IPS-18c (cell line): ENCODE data around the gene KRTAP12-2.
"Not testable (repeated sequence)": the region's sequence is repeated elsewhere in the genome, so short reads cannot be mapped to it uniquely, and the experiment has no call there.

Experiments
- H3K4me3 ChIP-seq: 2 replicates; pipeline ENCODE4 v1.7.0; 2013; ENCODE audit warnings: low read depth, mild to moderate bottlenecking, low read length, moderate library complexity; ENCODE audit not compliant: insufficient read depth
- H3K9me3 ChIP-seq: one replicate; pipeline ENCODE4 v1.6.1; 2013; ENCODE audit warnings: mild to moderate bottlenecking, low read length, moderate library complexity; ENCODE audit not compliant: control insufficient read depth, insufficient read depth

KRTAP12-2 gene

DNA sequence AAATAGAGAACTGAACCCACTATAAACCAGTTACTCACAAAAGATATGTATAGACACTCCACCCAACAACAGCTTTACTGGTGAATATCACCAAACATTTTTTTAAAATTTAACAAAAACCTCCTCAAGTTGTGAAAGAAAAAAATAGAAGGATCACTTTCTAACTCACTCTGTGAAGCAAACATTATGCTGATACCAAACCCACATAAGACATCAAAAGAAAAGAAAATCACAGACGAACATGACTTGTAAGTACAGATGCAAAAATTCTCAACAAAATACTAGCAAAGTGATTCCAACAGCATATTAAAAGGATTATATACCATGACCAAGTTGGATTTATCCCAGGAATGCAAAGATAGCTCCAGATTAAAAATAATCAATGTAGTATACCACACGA is 25.0 kb upstream of the KRTAP12-2 start:
- Histone ChIP-seq H3K4me3 (no peak overlapping the region), H3K9me3 (no peaks in the 10 kb centered on the region)

DNA sequence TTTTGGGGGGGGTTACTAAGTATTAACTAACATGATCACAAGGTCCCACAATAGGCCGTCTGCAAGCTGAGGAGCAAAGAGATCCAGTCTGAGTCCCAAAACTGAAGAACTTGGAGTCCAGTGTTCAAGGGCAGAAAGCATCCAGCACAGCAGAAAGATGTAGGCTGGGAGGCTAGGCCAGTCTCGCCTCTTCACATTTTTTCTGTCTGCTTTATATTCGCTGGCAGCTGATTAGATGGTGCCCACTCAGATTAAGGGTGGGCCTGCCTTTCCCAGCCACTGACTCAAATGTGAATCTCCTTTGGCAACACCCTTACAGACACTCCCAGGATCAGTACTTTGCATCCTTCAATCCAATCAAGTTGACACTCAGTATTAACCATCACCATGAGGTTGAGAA is 23.0 kb upstream of the KRTAP12-2 start:
- H3K4me3 ChIP-seq, H3K9me3 ChIP-seq: not testable (repeated sequence)

DNA sequence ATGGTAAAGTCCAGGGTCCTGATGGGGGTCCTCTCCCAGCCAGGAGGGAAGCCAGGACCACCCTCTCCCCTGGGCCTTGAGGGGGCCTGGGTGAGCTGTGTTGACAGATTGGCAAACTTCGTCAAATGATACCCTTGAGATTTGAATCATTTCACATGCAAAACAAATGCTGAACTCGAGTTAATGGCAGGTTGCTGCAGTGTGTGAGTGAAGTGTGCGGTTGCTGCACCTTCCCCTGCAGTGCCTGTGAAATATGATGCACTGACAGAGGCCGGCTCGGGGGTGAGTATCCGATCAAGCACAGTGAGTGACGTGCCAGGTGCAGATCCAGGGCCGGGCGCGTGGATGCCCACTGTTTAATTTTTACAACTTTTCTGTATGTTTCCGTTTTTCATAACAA is 20.9 kb upstream of the KRTAP12-2 start:
- H3K9me3 ChIP-seq, result no peaks in the 10 kb centered on the region

DNA sequence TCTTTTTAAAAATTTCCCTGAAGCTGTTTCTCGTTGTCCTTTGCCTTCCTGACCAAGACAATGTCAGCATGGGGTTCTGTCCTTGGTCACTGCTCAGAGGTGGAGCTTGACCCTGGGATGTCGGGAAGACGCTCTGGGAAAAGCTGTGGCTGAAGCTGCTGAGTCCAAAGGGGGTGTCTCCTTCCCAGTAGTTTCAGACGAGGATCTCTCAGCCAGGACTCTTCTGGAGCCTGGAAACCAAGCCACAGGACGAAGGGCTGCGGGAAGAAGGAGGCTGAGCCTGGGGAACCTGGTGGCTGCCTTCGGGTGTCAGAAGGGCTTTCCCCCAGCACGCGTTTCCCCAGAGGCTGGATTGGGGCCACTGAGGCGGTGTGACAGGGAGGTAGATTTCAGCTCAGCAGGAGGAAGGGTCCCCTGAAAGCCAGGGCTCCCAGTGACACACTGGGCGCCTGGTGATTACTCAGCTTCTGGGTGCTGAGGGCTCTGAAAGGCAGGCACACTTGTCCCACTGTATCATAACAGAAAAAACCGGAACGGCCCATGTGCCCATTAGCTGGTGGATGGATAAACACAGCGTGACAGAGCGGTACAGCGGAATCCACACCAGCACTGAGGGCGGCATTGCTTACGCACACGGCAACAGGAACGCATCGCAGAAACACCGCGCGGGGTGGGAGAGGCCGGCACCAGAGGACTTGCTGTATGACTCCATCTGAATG is 20.3 kb upstream of the KRTAP12-2 start:
- Histone ChIP-seq H3K4me3 (no peak overlapping the region), H3K9me3 (no peaks in the 10 kb centered on the region)

More for the DNA sequence above, 20.9 kb upstream of the KRTAP12-2 start:
- no peak overlapping the region for H3K4me3 ChIP-seq

DNA sequence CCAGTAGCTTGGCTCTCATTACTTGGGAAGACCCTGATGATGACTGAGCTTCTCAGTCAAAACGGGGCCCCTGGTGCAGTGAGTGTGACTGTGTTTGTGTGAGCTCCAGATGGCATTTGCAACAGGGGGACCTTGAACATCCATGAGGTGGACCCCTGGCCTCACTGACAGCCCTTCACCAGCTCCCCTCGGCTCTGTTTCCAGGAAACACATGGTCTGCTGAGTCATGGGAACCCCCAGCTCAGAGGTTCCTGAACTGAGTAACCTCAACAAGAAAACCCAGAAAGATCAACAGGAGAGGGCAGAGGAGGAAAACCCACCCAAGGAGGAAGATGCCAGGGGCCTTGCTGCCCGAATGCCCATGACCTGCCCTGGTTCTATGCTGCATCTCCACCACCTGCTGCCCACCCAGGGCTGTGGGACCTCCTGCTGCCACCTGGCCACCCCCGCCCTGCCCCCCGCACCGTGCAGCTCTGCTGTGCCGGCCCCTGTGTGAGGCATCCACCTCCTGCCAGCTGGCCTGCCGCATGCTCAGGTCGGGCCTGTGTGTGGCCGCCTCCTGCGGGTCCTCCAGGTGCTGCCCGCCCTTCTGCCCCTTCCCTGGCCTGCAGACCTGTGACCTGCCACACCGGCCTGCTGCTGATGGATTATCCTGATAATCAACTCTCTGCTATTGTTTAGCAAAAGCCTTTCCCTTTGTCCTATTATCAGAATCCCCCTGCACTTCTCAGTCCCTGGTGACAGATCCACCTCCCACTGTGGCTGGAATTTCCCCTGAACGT is 19.5 kb upstream of the KRTAP12-2 start:
- Histone ChIP-seq H3K9me3 (no peaks in the 10 kb centered on the region), H3K4me3 (no peak overlapping the region)

DNA sequence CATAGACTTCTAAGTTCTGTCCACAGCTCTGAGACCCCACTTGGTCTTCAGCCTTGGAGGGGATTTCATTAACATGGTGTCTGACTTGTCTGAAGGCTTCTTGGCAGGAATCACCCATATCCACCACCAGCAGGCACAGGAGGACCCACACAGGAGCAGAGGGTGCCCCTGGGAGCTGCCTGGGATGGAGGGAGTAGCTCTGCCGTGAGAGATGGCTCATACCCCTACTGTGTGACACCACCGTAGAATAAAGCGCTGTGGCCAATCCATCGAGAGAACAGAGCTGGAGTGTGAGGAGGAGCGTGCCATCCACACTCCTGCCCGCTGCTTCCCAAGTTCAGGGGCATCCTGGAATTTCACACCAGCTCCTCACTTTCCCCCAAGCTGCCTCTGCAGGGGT is 18.3 kb upstream of the KRTAP12-2 start:
- not testable (repeated sequence) for H3K4me3 ChIP-seq, H3K9me3 ChIP-seq

DNA sequence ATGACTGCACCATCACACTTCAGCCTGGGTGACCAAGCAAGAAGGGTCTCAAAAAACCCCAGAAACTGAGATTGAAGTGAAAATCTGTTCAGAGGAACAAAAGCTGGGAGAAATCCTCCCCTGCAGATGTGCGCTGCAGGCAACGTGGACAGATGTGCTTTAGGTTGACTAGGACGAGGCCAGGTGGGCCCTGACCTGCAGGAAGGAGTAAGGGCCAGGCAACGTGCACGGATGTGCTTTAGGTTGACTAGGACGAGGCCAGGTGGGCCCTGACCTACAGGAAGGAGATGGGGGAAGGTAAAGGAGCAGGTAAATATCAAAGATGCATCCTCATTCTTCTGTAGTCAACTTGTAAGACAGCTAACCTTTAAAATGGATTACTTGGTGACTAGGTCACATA is 17.8 kb upstream of the KRTAP12-2 start:
- no peaks in the 10 kb centered on the region for H3K9me3 ChIP-seq
- H3K4me3 ChIP-seq, result no peak overlapping the region

DNA sequence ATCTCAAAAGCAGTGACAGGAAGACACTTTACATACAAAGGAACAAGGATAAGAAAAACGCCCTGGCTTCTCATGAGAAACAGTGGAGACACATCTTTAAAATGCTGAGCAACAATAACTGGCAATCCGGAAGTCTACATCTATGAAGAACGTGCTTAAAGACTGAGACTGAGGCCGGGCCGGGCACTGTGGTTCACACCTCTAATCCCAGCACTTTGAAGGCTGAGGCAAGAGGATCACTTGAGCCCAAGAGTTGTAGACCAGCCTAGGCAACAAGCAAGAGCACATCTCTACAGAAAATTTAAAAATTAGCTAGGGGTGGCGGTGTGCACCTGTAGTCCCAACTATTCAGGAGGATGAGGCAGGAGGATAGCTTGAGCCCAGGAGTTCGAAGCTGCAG is 17.4 kb upstream of the KRTAP12-2 start:
- Histone ChIP-seq H3K9me3 (no peaks in the 10 kb centered on the region), H3K4me3 (no peak overlapping the region)

DNA sequence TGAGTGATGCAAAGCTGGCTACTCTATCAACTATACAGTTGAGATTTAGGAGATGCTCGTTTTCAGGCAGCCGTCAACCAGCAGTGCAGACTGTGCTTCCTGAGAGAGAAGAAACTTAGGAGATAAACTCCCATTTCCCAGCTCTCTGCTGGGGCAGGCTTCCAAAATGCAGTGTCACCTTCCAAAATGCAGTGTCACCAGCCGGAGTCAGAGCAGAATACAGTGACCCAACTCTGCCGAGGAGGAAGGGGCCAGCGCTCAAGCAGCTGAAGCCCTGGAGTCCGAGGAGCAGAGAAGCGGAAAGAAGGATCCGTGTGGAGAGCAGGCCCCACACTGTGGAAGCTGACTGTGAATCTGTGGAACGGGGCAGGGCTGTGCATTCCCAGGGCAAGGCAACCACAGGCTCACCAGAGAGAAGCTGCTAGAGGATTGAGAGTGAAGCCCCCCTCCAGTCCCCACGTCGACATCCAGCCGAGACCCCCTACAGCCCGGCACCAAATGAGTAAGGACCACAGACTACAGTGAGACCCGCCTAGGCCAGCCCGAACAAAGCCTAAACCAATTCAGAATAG is 15.9 kb upstream of the KRTAP12-2 start:
- Histone ChIP-seq H3K9me3 (no peaks in the 10 kb centered on the region), H3K4me3 (no peak overlapping the region)

DNA sequence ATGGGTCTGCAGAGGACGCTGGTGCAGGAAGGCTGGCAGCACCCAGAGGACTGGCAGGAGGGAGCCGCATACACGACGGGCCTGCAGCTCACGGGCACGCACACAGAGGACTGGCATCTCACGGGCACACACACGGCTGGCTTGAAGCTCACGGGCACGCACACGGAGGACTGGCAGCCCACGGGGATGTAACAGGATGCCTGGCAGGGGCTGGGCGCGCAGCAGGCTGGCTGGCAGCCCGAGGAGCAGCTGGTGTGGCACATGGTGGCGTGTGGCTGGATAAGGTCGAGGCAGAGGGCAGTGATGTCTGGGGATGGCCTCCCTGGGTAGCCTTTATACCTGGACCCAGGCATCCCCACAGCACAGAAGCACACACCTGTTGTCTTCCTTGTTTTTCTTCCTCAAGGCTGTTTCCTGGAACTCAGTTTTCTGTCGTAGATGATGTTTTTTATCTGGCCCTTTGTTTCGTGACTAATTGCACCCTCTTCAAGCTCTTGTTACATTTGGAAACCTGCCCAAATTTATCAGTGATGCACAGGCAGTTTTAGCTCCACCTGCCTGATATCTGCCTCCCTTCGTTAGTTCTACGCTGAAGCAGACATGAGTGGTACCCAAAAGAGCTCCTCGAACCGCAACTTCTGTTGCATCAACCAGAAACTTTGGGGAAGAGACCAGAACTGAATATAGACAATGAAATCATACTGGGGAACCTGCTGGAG is 15.3 kb upstream of the KRTAP12-2 start, which contains the start of gene KRTAP12-1:
Gene KRTAP12-1 (minus strand): TSS at position 303 of the 719 bp plus-strand sequence. CDS start 40 bp downstream, at position 263.
- H3K4me3 ChIP-seq, result no peak within 1 kb of the TSS
- no peaks in the 10 kb centered on the region for H3K9me3 ChIP-seq

DNA sequence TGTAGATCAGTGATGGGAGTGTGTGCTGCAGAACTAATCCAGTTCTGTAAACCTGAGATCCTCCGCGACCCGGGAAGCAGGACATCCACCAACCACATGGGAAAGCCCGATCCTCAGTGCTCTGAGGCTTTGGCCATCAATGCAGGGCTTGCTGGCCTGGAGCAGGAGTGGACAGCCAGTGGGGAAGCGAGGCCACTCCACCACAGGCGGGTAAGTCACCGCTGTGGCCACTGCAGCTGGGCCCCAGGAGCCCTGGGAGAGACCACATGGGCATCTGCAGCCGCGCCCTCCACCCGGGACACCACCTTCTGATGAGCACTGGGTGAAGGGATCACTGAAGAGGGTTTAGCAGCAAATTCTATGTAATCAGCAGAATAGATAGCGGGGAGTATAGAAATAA is 14.4 kb upstream of the KRTAP12-2 start:
- H3K4me3 ChIP-seq, result no peak overlapping the region
- no peaks in the 10 kb centered on the region for H3K9me3 ChIP-seq

DNA sequence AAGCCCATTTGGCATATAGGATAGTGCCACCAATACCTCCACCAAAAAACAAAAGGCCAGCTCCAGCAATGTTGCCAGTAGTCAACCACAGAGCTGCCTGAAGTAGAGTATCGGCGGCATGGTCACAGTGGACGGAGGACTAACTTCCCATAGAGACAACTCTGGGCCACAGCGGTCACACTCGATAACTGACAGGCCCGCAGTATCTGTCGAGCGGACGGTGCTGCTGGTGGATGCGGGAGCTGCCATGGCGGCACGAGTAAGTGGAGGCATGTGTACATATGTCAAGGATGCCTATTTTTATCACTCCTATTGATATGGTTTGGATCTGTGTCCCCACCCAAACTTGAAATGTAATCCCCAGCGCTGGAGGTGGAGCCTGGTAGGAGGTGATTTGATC is 11.2 kb upstream of the KRTAP12-2 start:
- no peak overlapping the region for H3K4me3 ChIP-seq
- no peaks in the 10 kb centered on the region for H3K9me3 ChIP-seq

DNA sequence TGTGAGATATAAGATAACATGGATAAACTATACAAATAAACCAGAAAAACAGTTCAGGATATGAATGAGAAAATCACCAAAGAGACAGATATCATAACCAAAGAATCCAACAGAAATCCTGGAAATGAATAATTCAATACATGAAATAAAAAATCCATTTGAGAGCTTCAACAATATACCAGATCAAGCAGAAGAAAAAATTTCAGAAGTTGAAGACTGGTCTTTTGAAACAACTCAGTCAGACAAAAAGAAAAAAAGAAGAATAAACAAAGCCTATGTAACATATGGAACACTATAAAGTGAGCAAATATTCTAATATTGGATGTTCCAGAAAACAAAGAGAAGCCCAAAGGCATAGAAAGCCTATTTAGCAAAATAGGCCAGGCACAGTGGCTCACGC is 5.2 kb upstream of the KRTAP12-2 start:
- H3K9me3 ChIP-seq, result peaks cover 11% of the 10 kb centered on the region
- no peak overlapping the region for H3K4me3 ChIP-seq

DNA sequence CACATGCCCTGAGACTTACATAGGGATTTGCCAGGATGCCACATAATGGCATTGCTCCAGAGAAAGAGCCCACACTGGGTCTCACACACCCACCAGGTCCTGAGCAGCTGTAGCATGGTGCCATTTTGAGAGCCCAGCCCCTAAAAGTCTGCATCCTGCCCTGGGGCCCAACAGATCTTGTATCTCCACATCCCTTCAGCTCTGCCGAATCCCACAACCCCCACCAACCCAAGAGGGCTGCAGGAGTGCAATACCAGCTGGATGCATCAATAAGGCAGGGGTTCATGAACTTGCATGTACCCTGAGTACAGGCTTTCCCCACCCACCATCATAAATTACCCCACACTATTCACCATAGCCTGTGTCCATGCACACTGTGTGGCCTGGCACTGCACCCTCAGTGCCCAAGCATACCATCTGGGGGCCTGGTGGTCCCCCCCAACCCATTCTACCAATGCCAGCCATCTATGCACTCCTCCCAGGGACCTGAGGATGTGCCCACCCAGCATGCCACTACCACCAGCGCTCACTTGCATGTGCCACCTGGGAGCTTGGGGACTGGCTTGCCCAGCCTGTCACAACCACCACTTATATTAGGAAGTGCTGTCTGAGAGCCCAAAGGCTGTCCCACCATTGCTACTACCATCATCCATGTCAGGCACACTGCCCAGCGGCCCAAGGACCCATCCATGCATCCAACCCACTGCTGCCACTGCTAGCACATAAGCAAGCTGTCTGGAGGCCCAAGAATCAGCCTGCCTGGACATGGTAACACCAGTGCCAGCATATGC is 4.1 kb upstream of the KRTAP12-2 start:
- peak overlapping the region; percentile 15; the same call in 1 of the 2 replicates for H3K4me3 ChIP-seq
- peaks cover 11% of the 10 kb centered on the region for H3K9me3 ChIP-seq

DNA sequence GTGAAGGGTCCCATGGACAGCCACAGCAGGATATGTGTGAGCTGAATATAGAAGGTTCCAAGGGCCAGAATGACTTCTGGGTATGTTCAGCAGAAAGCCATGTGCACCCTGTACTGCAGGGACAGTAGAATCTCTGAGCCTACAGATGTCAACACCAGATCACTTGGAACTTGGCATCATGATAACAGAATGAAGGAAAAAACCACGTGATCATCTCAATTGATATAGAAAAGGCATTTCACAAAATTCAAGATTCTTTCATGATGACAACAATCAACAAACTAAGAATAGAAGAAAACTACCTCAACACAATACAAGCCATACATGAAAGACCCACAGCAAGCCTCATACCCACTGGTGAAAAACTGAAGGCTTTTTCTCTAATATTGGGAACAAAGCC is 885 bp upstream of the KRTAP12-2 start:
- H3K4me3 ChIP-seq, result no peak overlapping the region
- H3K9me3 ChIP-seq, result peaks cover 11% of the 10 kb centered on the region

DNA sequence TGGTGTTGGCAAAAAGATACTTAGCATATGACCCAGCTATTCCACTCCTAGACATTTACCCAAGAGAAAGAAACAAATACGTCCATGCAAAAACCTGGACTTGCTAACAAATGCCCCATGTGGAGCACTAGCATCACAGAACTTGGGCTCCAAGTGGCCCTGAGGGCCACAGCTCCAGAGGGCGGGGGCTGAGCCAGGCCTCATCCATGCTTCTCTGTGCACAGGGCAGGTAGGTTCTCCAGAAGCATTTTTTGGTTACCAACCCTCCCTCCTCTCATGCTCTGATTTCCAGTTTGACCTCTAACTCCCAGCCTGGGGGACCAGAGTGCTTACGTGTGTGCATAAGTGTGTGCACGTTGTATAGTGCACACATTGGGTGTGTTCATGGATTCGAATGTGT is 2.0 kb downstream of the KRTAP12-2 start:
- no peak overlapping the region for H3K4me3 ChIP-seq

DNA sequence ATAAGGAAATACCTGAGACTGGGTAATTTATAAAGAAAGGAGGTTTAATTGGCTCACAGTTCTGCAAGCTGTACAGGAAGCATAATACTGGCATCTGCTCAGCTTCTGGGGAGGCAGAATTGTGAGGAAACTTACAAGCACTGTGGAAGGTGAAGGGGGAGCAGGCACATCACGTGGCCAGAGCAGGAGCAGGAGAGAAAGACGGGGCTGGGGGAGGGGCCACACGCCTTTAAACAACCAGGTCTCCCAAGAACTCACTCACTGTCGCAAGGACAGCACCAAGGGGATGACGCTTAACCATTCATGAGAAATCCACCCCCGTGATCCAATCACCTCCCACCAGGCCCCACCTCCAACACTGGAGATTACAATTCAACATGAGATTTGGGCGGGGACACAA is 5.2 kb downstream of the KRTAP12-2 start:
- H3K4me3 ChIP-seq, H3K9me3 ChIP-seq: not testable (repeated sequence)

More for the DNA sequence above, 2.0 kb downstream of the KRTAP12-2 start:
- no peaks in the 10 kb centered on the region for H3K9me3 ChIP-seq
